ENCODE data around the gene ADGRB3.
A peak's percentile ranks its signal among the peaks of the same experiment; 100 is the strongest.

The ADGRB3 gene

GRCh38 chr6:69146385-69146784 is 511.3 kb downstream of the ADGRB3 start:
- DNase-seq, result no peak

- no peak for DNase-seq
Measured at GRCh38 chr6:69155467-69155866, 520.4 kb downstream of the ADGRB3 start.

- no peak for DNase-seq
Measured at GRCh38 chr6:69162811-69163210, 527.7 kb downstream of the ADGRB3 start.

- no peak for DNase-seq
Measured at GRCh38 chr6:69164564-69165229, 529.6 kb downstream of the ADGRB3 start.

- no peak for DNase-seq
Measured at GRCh38 chr6:69179681-69180080, 544.6 kb downstream of the ADGRB3 start.

GRCh38 chr6:69180361-69181067 is 545.4 kb downstream of the ADGRB3 start:
- DNase-seq, result no peak

- no peak for DNase-seq
Measured at GRCh38 chr6:69181964-69182363, 546.9 kb downstream of the ADGRB3 start.

GRCh38 chr6:69185276-69185675 is 550.2 kb downstream of the ADGRB3 start:
- DNase-seq, result no peak

GRCh38 chr6:69202768-69203167 is 567.7 kb downstream of the ADGRB3 start:
- no peak for DNase-seq

GRCh38 chr6:69216127-69216526 is 581.0 kb downstream of the ADGRB3 start:
- DNase-seq, result no peak

GRCh38 chr6:69217343-69217742 is 582.3 kb downstream of the ADGRB3 start:
- no peak for DNase-seq

GRCh38 chr6:69220375-69220774 is 585.3 kb downstream of the ADGRB3 start:
- no peak for DNase-seq

GRCh38 chr6:69232008-69232407 is 596.9 kb downstream of the ADGRB3 start:
- DNase-seq, result no peak

- no peak for DNase-seq
Measured at GRCh38 chr6:69232496-69232895, 597.4 kb downstream of the ADGRB3 start.

- peak in 3 of 5 donors; percentile 2 to 38 (median 6) for DNase-seq
Measured at GRCh38 chr6:69232911-69233448, 597.9 kb downstream of the ADGRB3 start.

- DNase-seq, result no peak
Measured at GRCh38 chr6:69238067-69238466, 603.0 kb downstream of the ADGRB3 start.

- no peak for DNase-seq
Measured at GRCh38 chr6:69246983-69247382, 611.9 kb downstream of the ADGRB3 start.

GRCh38 chr6:69261010-69261409 is 625.9 kb downstream of the ADGRB3 start:
- no peak for DNase-seq

GRCh38 chr6:69263297-69263696 is 628.2 kb downstream of the ADGRB3 start:
- DNase-seq, result no peak

GRCh38 chr6:69265090-69265489 is 630.0 kb downstream of the ADGRB3 start:
- DNase-seq, result no peak

GRCh38 chr6:69265706-69266105 is 630.6 kb downstream of the ADGRB3 start:
- no peak for DNase-seq

GRCh38 chr6:69276204-69276603 is 641.1 kb downstream of the ADGRB3 start:
- DNase-seq, result no peak

- DNase-seq, result no peak
Measured at GRCh38 chr6:69279805-69280204, 644.7 kb downstream of the ADGRB3 start.

- no peak for DNase-seq
Measured at GRCh38 chr6:69280858-69281257, 645.8 kb downstream of the ADGRB3 start.

Measured in T-helper 1 cell (primary cell).